Measurements from ENCODE around the gene SCN4B.

- no peak for TF ChIP-seq GTF2F1 (IDR thresholded peaks at IDR 0.05; ENCODE audit: borderline replicate concordance, low read depth, low read length)
- TF ChIP-seq TBP (IDR thresholded peaks at IDR 0.05; ENCODE audit: low read depth, low read length): no peak
- TF ChIP-seq, protein P1, sequence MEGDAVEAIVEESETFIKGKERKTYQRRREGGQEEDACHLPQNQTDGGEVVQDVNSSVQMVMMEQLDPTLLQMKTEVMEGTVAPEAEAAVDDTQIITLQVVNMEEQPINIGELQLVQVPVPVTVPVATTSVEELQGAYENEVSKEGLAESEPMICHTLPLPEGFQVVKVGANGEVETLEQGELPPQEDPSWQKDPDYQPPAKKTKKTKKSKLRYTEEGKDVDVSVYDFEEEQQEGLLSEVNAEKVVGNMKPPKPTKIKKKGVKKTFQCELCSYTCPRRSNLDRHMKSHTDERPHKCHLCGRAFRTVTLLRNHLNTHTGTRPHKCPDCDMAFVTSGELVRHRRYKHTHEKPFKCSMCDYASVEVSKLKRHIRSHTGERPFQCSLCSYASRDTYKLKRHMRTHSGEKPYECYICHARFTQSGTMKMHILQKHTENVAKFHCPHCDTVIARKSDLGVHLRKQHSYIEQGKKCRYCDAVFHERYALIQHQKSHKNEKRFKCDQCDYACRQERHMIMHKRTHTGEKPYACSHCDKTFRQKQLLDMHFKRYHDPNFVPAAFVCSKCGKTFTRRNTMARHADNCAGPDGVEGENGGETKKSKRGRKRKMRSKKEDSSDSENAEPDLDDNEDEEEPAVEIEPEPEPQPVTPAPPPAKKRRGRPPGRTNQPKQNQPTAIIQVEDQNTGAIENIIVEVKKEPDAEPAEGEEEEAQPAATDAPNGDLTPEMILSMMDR (IDR thresholded peaks at IDR 0.05; ENCODE audit: control extremely low read depth in 1 of 3, insufficient read depth in 1 of 3, low read depth in 1 of 3, low read length in 3 of 3): no peak
- TF ChIP-seq BRCA1 (IDR thresholded peaks at IDR 0.05; ENCODE audit: low read depth, low read length): no peak
- no peak for TF ChIP-seq EP300 (IDR thresholded peaks at IDR 0.05; ENCODE audit: borderline replicate concordance in 1 of 2, low read depth in 2 of 2, low read length in 2 of 2)
Measured at GRCh38 chr11:118099838-118100556, 52.6 kb downstream of the SCN4B start.

All from H1 (cell line).